D341Med (cell line): ENCODE measurements around the gene UNCX.

Source experiments
- DNase-seq: peaks from one replicate; pipeline ENCODE4 v3.0.0; 2012; ENCODE audit warnings: low spot score

UNCX gene

GRCh38 chr7:1243964-1244416, 11.3 kb downstream of the UNCX start:
- no peak for DNase-seq

- DNase-seq = no peak
These were observed 12.2 kb downstream of the UNCX start for GRCh38 chr7:1244700-1245523.

DNA sequence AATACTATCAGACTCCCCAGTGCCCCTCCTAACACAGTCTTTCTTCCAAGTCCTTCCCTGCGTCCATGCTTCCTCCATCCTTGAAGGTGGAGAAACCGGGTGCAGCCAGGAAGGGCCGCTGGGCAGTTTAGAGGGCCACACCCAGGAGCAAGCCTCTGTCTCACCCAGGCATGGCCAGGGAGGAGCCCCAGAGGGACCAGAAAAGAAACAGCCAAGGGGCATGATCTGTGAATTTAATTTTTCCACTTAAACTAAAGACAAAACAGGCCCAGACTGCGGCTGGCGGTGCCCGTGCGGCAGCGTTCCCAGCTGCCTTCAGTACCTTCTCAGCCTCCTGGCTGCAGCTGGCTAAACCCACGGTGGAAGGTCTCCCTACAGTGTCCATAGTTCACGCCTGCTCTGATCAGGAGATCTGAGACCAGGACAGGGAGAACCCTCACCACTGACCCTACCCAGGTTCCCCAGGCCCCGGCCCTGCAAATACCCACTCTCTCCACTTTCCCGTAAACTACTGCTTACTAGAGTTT, 12.9 kb downstream of the UNCX start:
- DNase-seq = no peak

DNA sequence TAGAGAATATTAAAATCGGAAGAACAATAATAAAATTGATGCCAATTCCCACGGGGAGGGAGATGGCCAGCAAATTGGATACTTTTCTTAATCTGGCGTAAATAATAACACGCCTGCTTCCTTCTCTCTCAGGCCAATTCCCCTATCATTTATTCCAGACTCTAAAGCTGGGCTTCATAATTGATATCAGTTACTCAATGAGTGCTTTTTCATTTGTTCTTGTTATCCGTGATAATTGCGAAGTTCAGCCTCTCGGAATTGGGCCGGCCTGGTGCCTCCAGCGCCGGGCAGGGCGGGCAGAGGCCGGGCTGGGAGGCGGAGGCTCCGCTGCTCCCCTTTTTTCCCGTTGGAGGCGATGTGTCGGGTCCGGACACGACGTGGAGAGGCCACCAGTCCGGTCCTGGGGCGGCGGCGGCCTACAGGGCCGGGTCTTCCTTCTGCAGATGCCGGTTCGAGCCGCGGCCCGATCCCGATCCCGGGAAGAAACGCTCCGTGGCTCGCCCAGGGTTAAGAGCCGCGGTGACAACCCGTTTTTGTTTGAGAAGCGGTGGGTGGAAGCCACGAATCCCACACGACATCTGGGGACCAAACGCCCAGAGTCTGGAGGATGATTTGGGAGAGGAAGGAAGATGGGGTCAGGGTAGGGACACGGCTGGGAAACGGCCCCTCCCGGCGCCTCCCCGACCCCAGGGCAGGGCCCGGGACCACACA, 13.6 kb downstream of the UNCX start:
- no peak for DNase-seq

DNA sequence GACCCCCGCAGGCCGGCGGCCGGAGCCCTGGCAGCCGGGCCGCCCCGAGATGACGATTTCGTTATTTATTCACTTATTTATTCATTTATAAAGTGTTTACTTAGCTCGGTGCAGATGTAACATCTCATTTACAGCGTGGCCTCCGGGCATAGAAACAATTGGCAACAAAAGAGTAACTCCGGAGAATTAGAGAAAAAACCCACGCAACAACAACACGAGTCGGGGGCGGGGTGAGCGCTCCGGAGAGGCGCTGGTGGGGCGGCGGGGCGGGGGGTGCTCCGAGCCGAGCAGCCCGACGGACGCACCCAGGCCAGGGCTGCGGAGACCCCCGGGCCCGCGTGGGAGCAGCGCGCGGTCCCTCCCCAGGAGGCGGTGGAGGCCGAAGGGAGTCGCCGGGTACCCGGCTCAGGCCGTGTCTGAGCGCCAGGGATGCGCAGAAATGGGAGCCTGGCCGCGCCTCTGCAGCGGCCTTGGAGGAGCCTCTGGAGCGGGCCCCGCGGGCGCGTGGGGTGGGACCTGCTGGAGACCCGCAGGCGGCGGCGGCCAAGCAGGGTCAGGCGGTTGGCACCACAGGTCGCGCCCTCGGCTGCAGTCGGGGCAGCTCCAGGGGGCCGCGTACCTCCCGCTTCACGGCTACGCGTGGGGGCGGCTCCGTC, 14.3 kb downstream of the UNCX start:
- no peak for DNase-seq

DNA sequence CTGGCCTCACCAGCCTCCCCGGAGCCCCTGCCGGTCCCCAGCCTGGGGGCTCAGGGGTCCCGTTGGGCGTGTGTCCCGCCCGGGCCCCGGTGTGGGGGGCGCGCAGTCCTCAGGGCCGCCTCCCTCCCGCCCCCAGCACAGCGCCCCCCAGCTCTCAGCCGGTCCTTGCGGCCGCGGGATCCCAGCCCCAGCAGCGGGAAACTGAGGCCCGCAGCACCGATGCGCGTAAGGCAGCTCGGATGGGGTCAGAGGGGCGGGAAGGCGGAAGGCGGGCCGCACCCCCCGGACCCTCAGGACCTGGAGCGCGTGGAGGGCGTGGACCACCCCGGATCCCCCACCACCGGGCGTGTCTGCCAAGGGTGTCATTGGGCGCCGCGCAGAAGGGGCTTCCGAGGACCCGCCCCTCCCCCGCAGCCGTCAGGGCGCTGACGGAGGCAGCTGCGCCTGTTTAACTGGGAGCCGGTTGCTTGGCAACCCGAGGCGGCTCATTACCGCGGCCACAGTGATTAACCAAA, 14.9 kb downstream of the UNCX start:
- peak; percentile 81 for DNase-seq

- DNase-seq = no peak
These were observed 15.7 kb downstream of the UNCX start for GRCh38 chr7:1248143-1248915.

- DNase-seq = no peak
These were observed 16.4 kb downstream of the UNCX start for GRCh38 chr7:1248916-1249581.

DNA sequence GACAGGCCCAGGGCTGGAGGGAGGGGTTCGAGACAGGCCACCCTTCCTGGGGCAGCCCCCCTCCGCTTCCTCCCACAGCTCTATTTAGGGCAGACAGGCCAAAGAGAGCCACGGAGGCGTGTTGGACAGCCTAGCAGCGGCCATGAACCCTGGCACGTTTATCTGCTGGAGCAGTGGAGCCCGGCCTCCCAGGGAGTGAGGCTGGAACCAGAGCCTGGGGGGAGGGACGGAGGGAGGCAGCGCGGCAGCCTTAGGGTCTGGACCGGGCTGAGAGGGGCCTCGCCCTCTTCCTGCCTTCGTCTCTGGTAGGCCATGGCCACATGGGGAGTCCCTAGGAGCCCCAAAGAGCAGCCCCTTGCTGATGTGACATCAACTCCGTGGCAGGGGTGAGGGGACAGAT, 17.1 kb downstream of the UNCX start:
- DNase-seq = no peak

- DNase-seq = no peak
These were observed 18.2 kb downstream of the UNCX start for GRCh38 chr7:1250901-1251300.

DNA sequence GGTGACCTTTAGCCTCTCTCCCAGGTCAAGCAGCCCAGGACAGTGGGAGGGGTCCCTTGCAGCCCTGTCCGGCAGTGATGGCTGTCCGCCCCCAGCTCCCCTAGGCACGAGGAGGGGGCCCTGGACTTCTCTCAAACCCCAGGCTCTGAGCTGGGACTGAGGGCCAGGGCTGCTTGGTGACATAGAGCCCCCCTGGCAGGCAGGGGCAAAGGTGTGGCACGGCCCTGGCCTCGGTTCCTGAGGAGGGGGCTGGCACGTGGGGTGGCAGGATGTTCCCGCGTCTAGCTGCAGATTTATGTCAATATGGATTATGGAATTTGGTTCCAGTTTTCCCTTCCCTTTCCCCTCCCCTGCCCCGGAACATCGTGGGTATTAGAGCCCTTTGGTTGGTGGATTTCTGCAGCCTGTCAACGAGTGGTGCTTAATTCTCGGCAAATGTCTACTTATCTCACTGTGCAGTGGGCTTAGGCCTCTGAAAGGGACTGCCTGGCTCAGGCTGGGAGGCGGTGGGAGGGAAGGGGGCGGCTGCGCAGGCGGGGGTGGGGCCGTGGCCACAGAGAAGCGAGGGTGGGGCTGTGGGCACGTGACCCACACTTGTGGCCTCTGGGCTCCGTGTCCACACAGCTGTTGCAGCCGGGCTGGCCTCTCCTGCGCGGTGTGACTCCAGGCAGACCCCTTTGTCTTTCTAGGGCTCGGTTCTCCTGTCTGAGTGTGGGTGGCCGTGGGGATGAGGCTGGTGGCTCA, 19.3 kb downstream of the UNCX start:
- DNase-seq = peak; percentile 83

- DNase-seq = no peak
These were observed 19.9 kb downstream of the UNCX start for GRCh38 chr7:1252540-1253090.

- DNase-seq = no peak
These were observed 21.1 kb downstream of the UNCX start for GRCh38 chr7:1253681-1254181.

GRCh38 chr7:1254281-1255079, 21.8 kb downstream of the UNCX start:
- DNase-seq = no peak

DNA sequence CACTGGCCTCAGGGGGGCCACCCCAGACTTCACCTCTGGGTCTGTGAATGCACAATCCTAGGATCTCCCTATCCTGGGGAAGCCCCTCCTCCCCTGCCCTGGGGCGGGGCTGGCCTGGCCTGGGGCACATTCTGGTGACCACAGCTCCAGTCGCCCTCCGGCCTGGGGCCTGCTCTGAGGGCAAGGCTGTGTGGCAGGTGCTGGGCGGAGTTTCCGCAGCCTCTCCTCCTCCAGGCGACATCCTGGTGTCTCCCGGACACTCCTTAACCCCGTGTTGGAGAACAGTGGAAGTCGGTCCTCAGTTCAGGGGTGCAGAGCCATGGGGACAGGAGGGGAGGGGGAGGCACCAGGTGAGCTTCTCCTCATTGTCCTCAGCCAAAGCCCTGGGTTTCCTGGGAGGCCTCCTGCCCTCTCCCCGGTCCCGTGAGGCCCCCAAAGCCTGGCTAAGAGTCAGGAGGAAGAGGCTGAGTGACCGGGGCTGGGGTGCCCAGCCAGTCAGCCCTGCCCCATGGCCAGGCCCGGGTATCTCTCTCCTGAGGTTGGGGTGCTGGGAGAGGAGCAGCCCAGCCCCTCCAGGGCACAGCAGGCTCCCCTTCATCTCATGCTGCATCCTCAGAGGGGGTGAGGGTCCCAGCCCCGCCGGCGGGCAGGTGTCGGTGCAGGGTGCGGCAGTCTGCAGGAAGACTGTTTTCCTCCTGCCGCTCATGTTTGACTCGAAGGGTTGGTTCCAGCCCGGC, 22.6 kb downstream of the UNCX start:
- DNase-seq = no peak

DNA sequence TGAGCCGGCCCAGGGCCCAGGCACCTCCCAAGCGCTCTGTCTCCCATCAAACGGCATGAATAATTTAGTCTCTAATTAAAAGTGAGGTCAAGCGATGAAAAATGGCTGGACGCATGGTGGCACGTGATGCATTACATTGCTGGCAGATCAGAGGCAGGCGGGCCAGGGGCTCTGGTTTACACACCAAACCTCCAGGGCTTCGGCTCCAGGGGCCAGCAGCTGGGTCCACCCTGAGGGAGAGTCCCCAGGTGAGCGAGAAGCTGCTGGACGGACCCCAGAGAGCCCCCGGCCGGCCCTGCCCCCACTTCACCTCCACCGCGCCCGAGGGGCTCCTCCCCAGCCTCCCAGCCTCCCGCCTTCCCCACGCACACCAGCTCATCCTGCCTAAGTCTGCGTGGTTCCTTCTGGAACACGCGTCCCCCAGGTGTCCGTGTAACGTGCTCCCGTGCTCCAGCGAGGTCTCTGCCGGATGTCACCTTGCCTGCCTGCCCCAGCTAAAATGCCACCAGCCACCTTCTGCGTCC, 23.2 kb downstream of the UNCX start:
- DNase-seq = no peak

DNA sequence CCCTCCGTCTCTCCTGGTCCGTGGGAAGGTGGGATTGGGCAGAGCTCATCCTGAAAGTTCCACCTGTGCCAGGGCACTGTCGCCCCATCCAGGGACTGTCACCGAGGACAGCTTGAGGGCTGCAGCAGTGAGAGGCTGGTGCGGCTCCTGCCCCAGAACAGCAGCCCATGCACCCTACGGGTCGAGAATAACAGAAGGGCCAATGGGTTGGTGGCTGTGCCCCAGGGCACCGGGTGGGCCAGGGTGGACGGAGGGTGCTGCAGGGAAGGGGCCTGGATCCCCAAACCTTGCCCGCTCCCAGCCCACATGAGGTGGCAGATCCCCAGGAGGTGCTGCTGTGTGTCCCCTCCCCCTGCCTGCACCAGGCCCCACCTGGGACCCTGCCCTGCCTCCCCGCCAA, 23.9 kb downstream of the UNCX start:
- no peak for DNase-seq

DNA sequence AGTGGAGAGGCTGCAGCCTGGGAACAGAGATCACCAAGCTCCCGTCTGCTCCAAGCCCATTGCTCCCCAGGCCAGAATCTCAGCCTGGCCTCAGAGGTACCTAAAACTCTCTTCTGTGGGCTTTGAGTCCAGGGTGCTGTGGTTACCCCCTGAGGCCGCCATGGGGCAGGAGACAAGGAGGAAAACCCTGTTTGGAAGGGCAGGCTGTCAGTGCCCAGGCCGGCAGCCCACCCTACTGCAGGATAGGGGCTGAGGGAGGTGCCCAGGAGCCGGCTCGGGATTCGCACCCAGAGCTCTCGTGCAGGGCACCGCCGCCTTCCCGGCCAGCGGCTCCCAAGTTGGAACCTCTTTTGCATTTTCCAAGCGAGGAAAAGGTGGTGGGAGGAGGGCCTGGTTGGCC, 24.5 kb downstream of the UNCX start:
- DNase-seq = no peak
